Measurements from ENCODE around the gene LMTK2.
"Not testable (repeated sequence)": the region's sequence is repeated elsewhere in the genome, so short reads cannot be mapped to it uniquely, and the experiment has no call there.

Gene LMTK2

GRCh38 chr7:98217623-98218582, 111.2 kb downstream of the LMTK2 start:
- peak; percentile 36 for DNase-seq (ENCODE audit: low spot score)

- DNase-seq (ENCODE audit: low spot score) = not testable (repeated sequence)
These were observed 112.7 kb downstream of the LMTK2 start for GRCh38 chr7:98219382-98219781.

GRCh38 chr7:98221611-98222532, 115.2 kb downstream of the LMTK2 start:
- peak; percentile 25 for DNase-seq (ENCODE audit: low spot score)

- DNase-seq (ENCODE audit: low spot score) = peak; percentile 30
These were observed 116.0 kb downstream of the LMTK2 start for GRCh38 chr7:98222533-98223195.

- DNase-seq (ENCODE audit: low spot score) = peak; percentile 18
These were observed 116.8 kb downstream of the LMTK2 start for GRCh38 chr7:98223351-98223897.

- DNase-seq (ENCODE audit: low spot score) = peak; percentile 34
These were observed 117.4 kb downstream of the LMTK2 start for GRCh38 chr7:98223898-98224700.

GRCh38 chr7:98224701-98225181, 118.1 kb downstream of the LMTK2 start:
- no peak for DNase-seq (ENCODE audit: low spot score)

- DNase-seq (ENCODE audit: low spot score) = no peak
These were observed 119.4 kb downstream of the LMTK2 start for GRCh38 chr7:98225913-98226614.

GRCh38 chr7:98227939-98228338, 121.3 kb downstream of the LMTK2 start:
- no peak for DNase-seq (ENCODE audit: low spot score)

GRCh38 chr7:98228801-98229200, 122.1 kb downstream of the LMTK2 start:
- no peak for DNase-seq (ENCODE audit: low spot score)

GRCh38 chr7:98229441-98229840, 122.8 kb downstream of the LMTK2 start:
- no peak for DNase-seq (ENCODE audit: low spot score)

- no peak for DNase-seq (ENCODE audit: low spot score)
These were observed 123.5 kb downstream of the LMTK2 start for GRCh38 chr7:98229991-98230745.

GRCh38 chr7:98230746-98231471, 124.2 kb downstream of the LMTK2 start:
- DNase-seq (ENCODE audit: low spot score) = no peak

- no peak for DNase-seq (ENCODE audit: low spot score)
These were observed 125.0 kb downstream of the LMTK2 start for GRCh38 chr7:98231493-98232262.

GRCh38 chr7:98232263-98232585, 125.6 kb downstream of the LMTK2 start:
- DNase-seq (ENCODE audit: low spot score) = no peak

- DNase-seq (ENCODE audit: low spot score) = no peak
These were observed 126.1 kb downstream of the LMTK2 start for GRCh38 chr7:98232799-98233198.

- no peak for DNase-seq (ENCODE audit: low spot score)
These were observed 126.8 kb downstream of the LMTK2 start for GRCh38 chr7:98233219-98234070.
